Urinary bladder (tissue), 4 donors: Measurements from ENCODE around the gene ADAM12. TPM values are rescaled to one million over a fixed set of nuclear protein-coding genes. Genes with fewer than 3 reads are reported as not detected.

Experiments used
- DNase-seq: peaks from one replicate; pipeline ENCODE4 v3.0.0-alpha.2; 2015; ENCODE audit errors: extremely low spot score
- H3K27ac ChIP-seq: one replicate; pipeline ENCODE4 v1.5.1; 2013; ENCODE audit warnings: low read depth, mild to moderate bottlenecking, moderate library complexity
- H3K36me3 ChIP-seq: one replicate; pipeline ENCODE4 v1.6.1; 2013; ENCODE audit warnings: mild to moderate bottlenecking, moderate library complexity; ENCODE audit not compliant: insufficient read depth
- H3K4me1 ChIP-seq: one replicate; pipeline ENCODE4 v1.6.1; 2013; ENCODE audit warnings: mild to moderate bottlenecking, moderate library complexity; ENCODE audit not compliant: insufficient read depth
- H3K4me3 ChIP-seq: one replicate; pipeline ENCODE4 v1.5.1; 2013; ENCODE audit warnings: low read depth, low read length
- WGBS: extraction: QIAGEN DNeasy Blood & Tissue Kit; methylation state at CpG from one replicate; pipeline ENCODE4 v1.1.7; 2013; 5-methylcytosine and 5-hydroxymethylcytosine counted together
- polyA plus RNA-seq: library from polyadenylated mRNA; stranded (reverse); fragments of 200-250 nt; gene quantifications from one replicate; pipeline ENCODE4 v1.2.3, GENCODE V29; 2013
- total RNA-seq: library from RNA; depleted of rRNA; stranded (reverse); fragments of >200 nt; gene quantifications from one replicate; pipeline ENCODE4 v1.2.3, GENCODE V29; 2014
- donor health status: healthy with polysubstance abuse.
- donor health status: healthy.

ADAM12 gene
- total and polyA plus RNA-seq, 2 donors, result 2.1 to 95.0 TPM

GRCh38 chr10:126094537-126094936 lies 293.7 kb downstream of the ADAM12 start:
- Histone ChIP-seq H3K27ac (no peak overlapping the region), H3K36me3 (no peaks in the 10 kb centered on the region), H3K4me3 (no peak overlapping the region), H3K4me1 (no peaks in the 10 kb centered on the region)
- 94% methylated on average over 5 of the region's 5 CpGs for WGBS
- no peak for DNase-seq

- Histone ChIP-seq H3K27ac (no peak overlapping the region), H3K4me3 (no peak overlapping the region), H3K4me1 (no peaks in the 10 kb centered on the region), H3K36me3 (no peaks in the 10 kb centered on the region)
- DNase-seq, result no peak
- 96% methylated on average over 7 of the region's 7 CpGs for WGBS
Observed at GRCh38 chr10:126092366-126093215, 295.7 kb downstream of the ADAM12 start.

GRCh38 chr10:126090911-126091728 lies 297.2 kb downstream of the ADAM12 start:
- no peak for DNase-seq
- H3K4me1 ChIP-seq, result no peaks in the 10 kb centered on the region
- WGBS, result 79% methylated on average over 10 of the region's 10 CpGs
- no peaks in the 10 kb centered on the region for H3K36me3 ChIP-seq
- H3K27ac ChIP-seq, result no peak overlapping the region
- H3K4me3 ChIP-seq, result no peak overlapping the region

GRCh38 chr10:126090443-126090842 lies 297.8 kb downstream of the ADAM12 start:
- WGBS, result 94% methylated on average over 1 of the region's 1 CpG
- no peak for DNase-seq
- H3K27ac ChIP-seq, result no peak overlapping the region

GRCh38 chr10:126087796-126088505 lies 300.3 kb downstream of the ADAM12 start:
- DNase-seq, result no peak
- Histone ChIP-seq H3K27ac (no peak overlapping the region), H3K36me3 (no peaks in the 10 kb centered on the region), H3K4me3 (no peak overlapping the region), H3K4me1 (no peaks in the 10 kb centered on the region)
- WGBS, result 67% methylated on average over 11 of the region's 11 CpGs

More at GRCh38 chr10:126090443-126090842, 297.8 kb downstream of the ADAM12 start:
- Histone ChIP-seq H3K4me1 (no peaks in the 10 kb centered on the region), H3K36me3 (no peaks in the 10 kb centered on the region), H3K4me3 (no peak overlapping the region)

GRCh38 chr10:126087153-126087680 lies 301.1 kb downstream of the ADAM12 start:
- Histone ChIP-seq H3K4me1 (no peaks in the 10 kb centered on the region), H3K36me3 (no peaks in the 10 kb centered on the region), H3K4me3 (no peak overlapping the region), H3K27ac (no peak overlapping the region)
- 87% methylated on average over 4 of the region's 4 CpGs for WGBS
- no peak for DNase-seq

GRCh38 chr10:126085806-126086205 lies 302.5 kb downstream of the ADAM12 start:
- H3K4me3 ChIP-seq, result no peak overlapping the region
- H3K27ac ChIP-seq, result no peak overlapping the region
- H3K4me1 ChIP-seq, result no peaks in the 10 kb centered on the region
- 75% methylated on average over 1 of the region's 1 CpG for WGBS
- DNase-seq, result no peak
- no peaks in the 10 kb centered on the region for H3K36me3 ChIP-seq

GRCh38 chr10:126084369-126084768 lies 303.9 kb downstream of the ADAM12 start:
- no peaks in the 10 kb centered on the region for H3K36me3 ChIP-seq
- no peak for DNase-seq
- H3K27ac ChIP-seq, result no peak overlapping the region
- no peaks in the 10 kb centered on the region for H3K4me1 ChIP-seq
- WGBS, result 94% methylated on average over 4 of the region's 4 CpGs
- no peak overlapping the region for H3K4me3 ChIP-seq

GRCh38 chr10:126083009-126083408 lies 305.3 kb downstream of the ADAM12 start:
- Histone ChIP-seq H3K27ac (no peak overlapping the region), H3K4me3 (no peak overlapping the region), H3K36me3 (no peaks in the 10 kb centered on the region), H3K4me1 (no peaks in the 10 kb centered on the region)
- DNase-seq, result no peak
- WGBS, result 96% methylated on average over 9 of the region's 9 CpGs

GRCh38 chr10:126081841-126082466 lies 306.3 kb downstream of the ADAM12 start:
- Histone ChIP-seq H3K4me3 (no peak overlapping the region), H3K4me1 (no peaks in the 10 kb centered on the region), H3K36me3 (no peaks in the 10 kb centered on the region), H3K27ac (no peak overlapping the region)
- DNase-seq, result no peak
- whole genome bisulfite sequencing, result 88% methylated on average over 14 of the region's 14 CpGs

- WGBS, result 37% methylated on average over 12 of the region's 12 CpGs
- H3K27ac ChIP-seq, result no peak overlapping the region
- no peaks in the 10 kb centered on the region for H3K36me3 ChIP-seq
- H3K4me1 ChIP-seq, result no peaks in the 10 kb centered on the region
- DNase-seq, result no peak
- no peak overlapping the region for H3K4me3 ChIP-seq
Observed at GRCh38 chr10:126080879-126081411, 307.3 kb downstream of the ADAM12 start.

GRCh38 chr10:126080291-126080825 lies 307.9 kb downstream of the ADAM12 start:
- no peak for DNase-seq
- Histone ChIP-seq H3K4me3 (no peak overlapping the region), H3K4me1 (no peaks in the 10 kb centered on the region), H3K36me3 (no peaks in the 10 kb centered on the region), H3K27ac (no peak overlapping the region)
- WGBS, result 88% methylated on average over 7 of the region's 7 CpGs
